HG03354 (cell line): ENCODE results near the gene IER3.
"Not testable (repeated sequence)": the region's sequence is repeated elsewhere in the genome, so short reads cannot be mapped to it uniquely, and the experiment has no call there.

Experiments used
- ATAC-seq: cut with Tn5 transposase; IDR thresholded peaks from one replicate; pipeline ENCODE4 v1.9.1; 2021; ENCODE audit warnings: mild to moderate bottlenecking; ENCODE audit not compliant: unreplicated experiment, poor library complexity, severe bottlenecking

Gene IER3

GRCh38 chr6:30769088-30769852 lies 24.9 kb upstream of the IER3 start:
- ATAC-seq, result no peak

GRCh38 chr6:30768634-30769087 lies 24.3 kb upstream of the IER3 start:
- ATAC-seq, result no peak

DNA sequence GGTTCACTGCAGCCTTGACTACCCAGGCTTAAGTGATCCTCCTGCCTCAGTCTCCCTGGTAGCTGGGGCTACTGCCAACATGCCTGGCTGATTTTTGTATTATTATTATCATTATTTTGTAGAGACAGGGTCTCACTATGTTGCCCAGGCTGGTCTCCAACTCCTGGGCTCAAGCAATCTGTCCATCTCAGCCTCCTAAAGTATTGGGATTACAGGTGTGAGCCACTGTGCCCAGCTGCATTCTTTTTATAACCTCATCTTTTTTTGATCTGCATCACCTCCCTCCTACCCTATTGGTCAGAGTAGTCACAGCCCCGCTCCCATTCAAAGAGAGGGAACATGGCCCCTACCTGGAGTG lies 23.6 kb upstream of the IER3 start:
- no peak for ATAC-seq

GRCh38 chr6:30767158-30767943 lies 23.0 kb upstream of the IER3 start:
- ATAC-seq, result no peak

DNA sequence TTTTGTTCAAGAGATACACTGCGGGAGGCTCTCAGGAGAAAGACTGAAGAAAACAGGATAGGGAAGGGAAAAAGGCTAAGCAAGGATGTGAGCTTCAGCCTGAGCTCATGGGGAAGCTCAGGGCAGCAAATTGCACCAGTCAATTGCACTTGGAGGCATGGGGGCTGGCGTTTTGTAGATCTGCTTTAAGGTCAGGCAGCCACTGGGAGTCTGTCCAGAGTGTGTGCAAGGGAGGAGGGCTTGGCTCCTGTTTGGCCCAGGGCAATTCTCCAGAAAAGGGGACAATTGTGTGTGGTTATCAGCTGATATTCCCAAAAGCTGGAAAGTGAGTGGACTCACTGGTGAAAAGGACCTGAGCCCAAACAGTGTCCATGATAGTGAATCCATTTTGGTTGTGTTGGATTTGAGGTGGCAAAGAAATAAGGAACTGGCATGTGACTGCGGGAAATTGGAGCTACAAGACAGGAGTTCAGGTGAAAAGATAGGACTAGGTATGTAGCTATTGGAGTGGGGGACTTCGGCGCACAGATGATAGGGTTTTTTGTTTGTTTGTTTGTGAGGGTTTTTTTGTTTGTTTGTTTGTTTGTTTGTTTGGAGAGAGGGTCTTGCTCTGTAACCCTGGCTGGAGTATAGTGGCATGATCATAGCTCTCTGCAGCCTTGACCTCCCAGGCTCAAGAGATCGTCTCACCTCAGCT lies 22.3 kb upstream of the IER3 start:
- ATAC-seq, result no peak

- not testable (repeated sequence) for ATAC-seq
Measured at GRCh38 chr6:30765495-30765894, 21.1 kb upstream of the IER3 start.

GRCh38 chr6:30764490-30765043 lies 20.2 kb upstream of the IER3 start:
- ATAC-seq, result not testable (repeated sequence)

DNA sequence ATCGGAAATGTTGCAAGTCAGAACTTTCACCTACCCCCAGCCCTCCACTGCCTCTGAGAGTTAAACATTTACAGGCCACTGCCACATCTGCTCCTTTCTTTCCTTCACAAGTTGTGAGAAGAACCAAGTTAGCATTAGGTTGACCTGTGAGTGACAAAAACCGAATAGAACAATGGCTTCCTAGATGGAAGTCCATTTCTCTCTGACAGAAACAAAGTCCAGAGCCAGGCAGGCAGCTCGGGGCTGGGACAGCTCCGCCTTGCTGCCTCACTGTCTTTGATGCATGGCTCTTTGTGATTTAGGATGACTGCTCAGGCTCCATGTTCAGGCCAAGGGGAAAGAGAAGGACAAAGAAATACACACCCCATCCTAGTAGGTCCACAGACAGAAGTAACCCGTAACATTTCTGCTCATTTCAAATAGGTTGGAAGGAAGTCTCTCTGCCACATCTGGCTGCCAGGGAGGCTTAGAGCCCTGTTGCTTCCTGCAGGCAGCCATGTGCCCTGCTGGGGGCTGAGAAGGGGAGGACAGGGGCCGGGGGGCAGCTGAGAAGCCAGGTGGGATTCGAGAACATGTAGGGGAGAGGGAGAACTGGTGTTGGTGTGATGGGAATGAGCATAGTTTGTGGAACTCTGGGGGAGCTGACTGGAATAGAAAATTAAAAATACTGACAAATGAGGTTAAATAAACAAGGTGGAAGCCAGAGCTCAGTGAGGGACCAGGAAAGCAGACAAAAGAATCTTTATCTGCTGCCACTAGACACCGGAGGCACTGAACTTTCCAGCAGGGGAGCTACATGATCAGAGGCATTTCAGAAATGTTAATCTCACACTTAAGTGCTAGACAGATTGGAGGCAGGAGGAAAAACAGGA lies 19.5 kb upstream of the IER3 start:
- no peak for ATAC-seq

- ATAC-seq, result no peak
Measured at GRCh38 chr6:30763155-30763617, 18.8 kb upstream of the IER3 start.

DNA sequence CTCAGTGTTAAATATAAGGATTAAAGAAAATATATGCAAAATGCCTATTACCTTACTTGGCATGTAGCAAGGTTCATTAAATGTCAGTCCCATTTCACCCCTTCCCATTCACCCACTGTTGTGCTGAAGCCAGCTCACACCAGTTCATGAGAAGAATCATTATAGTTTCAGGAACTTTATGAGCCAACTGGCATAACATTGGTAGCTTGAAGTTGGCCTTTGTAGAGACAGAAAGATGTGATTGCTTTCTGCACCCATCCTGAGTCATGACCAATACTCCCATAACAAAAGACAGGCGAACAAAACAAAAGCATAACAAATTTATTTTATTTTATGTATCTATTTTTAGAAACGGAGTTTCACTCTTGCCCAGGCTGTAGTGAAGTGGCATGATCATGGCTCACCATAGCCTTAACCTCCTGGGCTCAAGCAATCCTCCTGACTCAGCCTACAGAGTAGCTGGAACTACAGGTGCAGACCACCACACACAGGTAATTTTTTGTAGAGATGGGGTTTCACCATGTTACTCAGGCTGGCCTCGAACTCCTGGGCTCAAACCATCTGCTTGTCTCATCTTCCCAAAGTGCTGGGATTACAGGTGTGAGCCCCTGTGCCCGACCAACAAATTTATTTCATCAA lies 17.6 kb upstream of the IER3 start:
- ATAC-seq, result no peak

- ATAC-seq, result no peak
Measured at GRCh38 chr6:30760549-30760948, 16.2 kb upstream of the IER3 start.

GRCh38 chr6:30759575-30760239 lies 15.4 kb upstream of the IER3 start:
- ATAC-seq, result no peak

DNA sequence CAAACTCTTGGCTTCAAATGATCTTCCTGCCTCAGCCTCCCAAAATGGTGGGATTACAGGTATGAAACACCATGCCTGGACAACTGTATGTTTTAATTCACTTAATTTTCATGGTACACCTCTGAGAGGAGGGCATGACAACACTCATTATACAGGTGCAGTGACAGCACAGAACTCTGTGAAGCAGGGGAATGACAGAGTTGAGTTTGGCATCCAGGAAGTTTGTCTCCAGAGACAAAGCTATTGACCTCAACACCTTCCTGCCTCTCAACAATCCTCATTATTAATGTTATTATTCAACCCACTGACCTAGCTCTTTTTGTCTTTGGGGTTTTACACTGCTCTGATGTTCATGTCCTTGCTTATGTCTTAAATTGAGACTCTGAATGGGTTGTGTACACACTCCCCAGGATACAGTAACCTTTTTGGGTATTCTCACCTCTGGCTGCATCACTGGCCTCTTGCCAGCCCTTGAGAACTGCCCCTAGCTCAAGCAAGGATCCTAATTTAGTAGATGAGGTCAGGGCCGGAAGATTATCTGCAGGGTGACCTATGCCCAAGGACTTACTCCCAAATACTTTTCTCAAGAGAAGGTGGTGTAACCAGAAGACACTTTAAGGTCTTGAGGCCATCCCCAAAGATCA lies 13.0 kb upstream of the IER3 start:
- ATAC-seq, result no peak

GRCh38 chr6:30756405-30757003 lies 12.2 kb upstream of the IER3 start:
- not testable (repeated sequence) for ATAC-seq

DNA sequence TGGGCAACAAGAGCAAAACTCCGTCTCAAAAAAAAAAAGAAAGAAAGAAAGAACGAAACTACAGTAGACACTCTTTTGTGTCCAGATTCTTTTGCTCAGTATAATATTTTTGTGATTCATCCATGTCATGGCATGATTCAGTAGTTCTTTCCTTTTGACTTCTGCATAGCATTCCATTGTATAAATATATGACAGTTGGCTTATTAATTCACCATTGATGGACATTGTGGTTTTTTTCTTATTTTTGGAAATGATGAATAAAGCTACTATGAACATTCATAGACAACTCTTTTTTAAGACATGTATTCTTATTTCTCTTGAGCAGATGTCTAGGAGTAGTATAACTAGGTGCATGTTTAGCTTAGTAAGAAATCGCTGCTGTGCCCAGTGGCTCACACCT lies 10.3 kb upstream of the IER3 start:
- ATAC-seq, result no peak

GRCh38 chr6:30752157-30752927 lies 8.0 kb upstream of the IER3 start:
- no peak for ATAC-seq

DNA sequence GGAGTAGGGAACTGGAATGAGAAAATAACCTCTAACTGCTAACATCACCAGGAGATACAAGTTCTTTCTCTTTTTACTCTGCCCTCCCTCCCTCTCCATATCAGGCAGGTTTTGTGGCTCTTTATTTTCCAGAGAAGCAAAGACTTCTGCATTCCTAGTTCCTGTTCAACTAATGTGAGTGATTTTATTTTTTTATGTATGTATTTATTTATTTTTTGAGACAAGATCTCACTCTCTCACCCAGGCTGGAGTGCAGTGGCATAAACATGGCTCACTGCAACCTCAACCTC lies 6.0 kb upstream of the IER3 start:
- ATAC-seq, result no peak
